Measurements from ENCODE around the gene ADGRG6.

ADGRG6 gene

GRCh38 chr6:142376800-142377496 lies 75.1 kb downstream of the ADGRG6 start:
- no peak for DNase-seq (ENCODE audit: low read depth)

DNA sequence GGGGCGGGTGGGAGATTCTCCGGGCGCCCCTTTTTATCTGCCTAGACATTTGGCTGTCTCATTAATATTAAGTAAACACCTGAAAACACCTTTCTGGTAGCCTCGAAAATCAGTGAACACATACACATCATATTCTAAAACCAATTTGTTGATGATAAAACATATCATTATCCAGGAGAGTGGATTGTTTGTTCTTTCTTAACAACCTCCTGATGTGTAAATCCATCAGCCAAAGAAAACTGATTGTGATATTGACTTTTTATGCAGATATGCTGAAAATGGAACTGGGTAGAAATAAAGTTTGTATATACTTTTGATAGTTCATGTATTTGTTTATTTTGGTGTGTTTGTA lies 75.7 kb downstream of the ADGRG6 start:
- DNase-seq (ENCODE audit: low read depth): no peak

DNA sequence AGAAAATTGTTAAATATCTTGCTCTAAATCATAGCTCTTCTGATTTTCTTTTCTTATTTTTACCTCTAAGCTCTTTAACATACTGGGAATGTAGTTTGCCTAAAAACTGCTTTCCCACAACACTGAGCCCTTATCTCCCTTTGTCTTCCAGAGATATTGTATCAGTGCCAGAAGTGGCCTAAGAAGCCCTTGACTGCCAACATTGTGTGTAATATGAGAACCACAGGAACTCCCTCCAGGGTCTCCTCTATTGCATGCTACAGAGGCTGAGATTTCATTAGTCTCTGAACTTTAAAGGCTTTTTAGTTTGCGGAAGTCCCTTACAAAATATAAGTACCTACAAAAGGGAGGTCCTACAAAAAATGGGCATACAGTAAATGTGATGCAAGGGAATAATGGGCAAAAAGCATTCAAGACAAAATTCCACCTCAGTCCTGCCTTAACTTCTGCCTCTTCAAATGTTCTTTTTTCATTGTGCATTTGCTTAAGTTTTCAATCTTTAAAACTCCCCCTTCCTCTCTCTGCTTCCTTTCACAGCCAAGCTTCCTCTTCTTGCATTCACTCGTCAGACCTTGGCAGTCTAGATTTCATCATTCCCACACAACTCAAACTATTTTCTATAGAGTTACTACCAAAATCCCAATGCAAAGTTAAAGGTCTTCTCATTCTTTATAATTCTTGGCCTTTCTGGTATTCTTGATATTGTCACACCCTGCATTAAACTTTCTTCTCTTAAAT lies 76.5 kb downstream of the ADGRG6 start:
- no peak for DNase-seq (ENCODE audit: low read depth)

DNA sequence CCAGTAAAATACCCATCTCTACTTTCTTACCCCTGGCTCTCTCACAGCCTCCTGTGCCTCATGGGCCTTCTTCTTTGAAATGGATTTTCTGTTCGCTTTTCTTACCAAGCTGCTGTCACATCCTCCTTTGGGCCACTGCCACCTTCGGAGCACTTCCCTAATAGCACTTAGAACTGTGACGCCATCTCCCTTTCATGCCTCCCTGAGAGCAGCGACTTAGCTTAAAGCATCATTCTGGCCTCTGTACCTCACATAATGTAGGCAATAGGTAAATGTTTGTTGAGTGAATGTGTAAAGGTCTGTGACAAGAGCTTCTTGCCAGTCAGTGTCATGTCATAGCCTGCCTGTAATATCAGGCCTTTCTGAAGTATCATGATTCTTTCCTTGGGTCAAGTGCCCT lies 78.8 kb downstream of the ADGRG6 start:
- no peak for DNase-seq (ENCODE audit: low read depth)

DNA sequence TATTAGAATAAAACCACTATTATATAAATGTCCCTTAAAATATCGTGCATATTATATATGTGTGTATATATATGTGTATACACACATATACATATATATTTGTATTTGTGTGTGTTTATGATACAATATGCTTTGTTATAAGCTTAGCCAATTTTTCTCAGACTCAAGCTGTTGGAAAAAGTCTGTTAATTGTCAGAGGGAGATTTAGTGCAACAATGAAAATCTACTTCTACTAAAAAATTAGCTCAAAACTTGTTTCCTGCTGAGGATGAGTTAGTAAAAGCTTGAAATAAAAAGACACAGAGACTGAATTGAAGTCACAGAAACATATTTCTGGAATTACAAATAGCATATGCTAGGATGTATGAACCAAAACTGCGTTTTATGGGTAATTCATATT lies 79.4 kb downstream of the ADGRG6 start:
- DNase-seq (ENCODE audit: low read depth): no peak

DNA sequence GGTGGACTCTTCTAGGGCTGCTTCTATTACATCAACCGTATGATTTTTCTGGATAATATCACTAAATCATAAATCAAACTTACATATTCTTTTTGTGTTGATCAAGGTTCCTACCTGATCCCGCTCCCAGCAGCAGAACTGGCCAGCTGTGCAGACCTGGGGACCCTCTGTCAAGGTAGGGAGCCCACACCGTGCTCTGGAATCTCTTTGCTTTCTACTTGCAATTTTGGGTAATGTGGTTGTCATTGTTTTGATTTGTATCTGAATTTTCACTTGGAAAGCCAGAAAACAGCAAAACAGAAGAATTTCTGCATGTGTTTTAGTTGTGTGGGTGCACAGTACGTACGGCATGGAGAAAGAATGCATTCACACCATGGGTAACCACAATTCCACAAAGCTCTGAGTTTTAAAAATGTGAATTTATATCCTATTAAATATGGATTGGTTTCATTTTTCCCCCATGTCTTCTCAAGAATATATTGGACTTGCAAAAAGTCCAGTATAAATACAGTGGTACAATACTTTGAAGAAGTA lies 80.1 kb downstream of the ADGRG6 start:
- no peak for DNase-seq (ENCODE audit: low read depth)

DNA sequence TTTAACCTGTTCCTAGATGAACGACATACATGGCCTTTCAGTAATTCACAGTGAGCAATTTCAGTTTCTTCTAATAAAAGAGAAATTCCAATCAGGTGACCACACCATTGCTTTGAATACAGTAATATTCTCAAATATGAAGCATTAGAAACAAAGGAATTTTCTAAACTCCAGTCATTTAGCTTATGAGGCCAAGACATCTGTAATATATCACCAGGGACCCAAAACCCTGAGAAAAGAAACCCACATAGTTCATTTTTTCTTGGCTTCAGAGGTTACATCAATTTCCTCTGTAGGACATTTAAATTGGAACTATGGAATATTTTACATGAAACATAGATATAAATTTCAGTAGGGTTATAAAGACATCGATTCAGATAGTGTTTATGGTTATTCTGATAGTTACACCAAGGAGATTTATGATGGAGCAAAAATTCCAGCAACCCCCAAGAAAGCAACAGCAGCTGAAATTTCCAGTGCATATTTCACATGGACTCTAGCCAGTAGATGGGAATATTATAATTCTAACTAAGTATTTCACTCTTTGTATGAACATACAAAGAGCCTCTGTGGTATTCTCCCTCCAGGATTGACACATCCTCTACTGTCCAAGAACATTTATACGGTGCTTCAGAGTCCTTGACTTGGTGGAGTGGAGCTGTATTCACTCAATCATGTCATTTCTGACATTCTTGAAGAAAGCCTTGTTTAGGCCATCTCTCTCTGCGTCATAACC lies 82.9 kb downstream of the ADGRG6 start:
- no peak for DNase-seq (ENCODE audit: low read depth)

- DNase-seq (ENCODE audit: low read depth): no peak
These were observed 83.5 kb downstream of the ADGRG6 start for GRCh38 chr6:142385352-142385751.

- no peak for DNase-seq (ENCODE audit: low read depth)
These were observed 84.8 kb downstream of the ADGRG6 start for GRCh38 chr6:142386657-142387056.

- no peak for DNase-seq (ENCODE audit: low read depth)
These were observed 86.4 kb downstream of the ADGRG6 start for GRCh38 chr6:142387997-142388815.

- DNase-seq (ENCODE audit: low read depth): no peak
These were observed 93.5 kb downstream of the ADGRG6 start for GRCh38 chr6:142395266-142395665.

DNA sequence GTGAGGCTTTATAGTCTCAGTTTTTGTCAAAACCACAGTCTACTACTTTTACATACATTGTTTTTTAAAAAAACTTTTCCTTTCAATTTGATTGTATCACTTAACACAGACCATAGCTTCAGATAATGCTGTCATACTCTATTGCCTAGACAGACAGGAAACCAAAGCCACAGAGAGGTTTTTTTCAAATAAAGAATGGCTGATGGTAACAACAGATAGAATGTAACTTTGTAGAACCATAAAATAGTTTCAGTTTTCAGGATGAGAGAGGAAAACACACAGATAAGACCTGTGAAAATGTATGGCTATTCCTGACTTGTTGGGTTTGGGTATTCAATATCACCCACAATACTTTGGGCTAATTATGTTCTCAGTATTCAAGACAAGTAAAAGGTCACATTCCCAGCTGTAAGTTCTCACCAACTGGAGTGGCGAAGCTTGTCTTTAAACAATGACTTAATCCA lies 94.0 kb downstream of the ADGRG6 start:
- DNase-seq (ENCODE audit: low read depth): no peak

- no peak for DNase-seq (ENCODE audit: low read depth)
These were observed 96.5 kb downstream of the ADGRG6 start for GRCh38 chr6:142398353-142398752.

GRCh38 chr6:142399739-142400138 lies 97.9 kb downstream of the ADGRG6 start:
- DNase-seq (ENCODE audit: low read depth): no peak

DNA sequence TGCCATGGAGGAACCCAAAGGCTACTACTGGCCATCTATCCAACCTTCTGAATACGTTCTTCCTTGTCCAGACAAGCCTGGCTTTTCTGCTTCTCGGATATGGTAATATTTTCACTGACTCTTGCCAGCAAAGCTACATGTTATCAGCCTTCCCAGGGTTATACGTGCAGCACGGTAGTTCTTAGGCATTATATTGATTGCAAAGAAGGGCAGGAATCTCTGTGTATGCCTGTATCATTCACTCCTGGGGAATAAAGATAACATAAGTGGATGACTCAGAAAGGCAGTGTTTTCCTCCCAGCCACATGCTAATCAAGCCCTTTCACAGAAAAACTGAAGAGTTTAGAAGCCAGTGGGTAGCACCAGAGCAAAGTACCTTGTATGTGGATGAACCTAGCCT lies 98.7 kb downstream of the ADGRG6 start:
- DNase-seq (ENCODE audit: low read depth): peak; percentile 68

GRCh38 chr6:142401838-142402237 lies 100.0 kb downstream of the ADGRG6 start:
- no peak for DNase-seq (ENCODE audit: low read depth)

- DNase-seq (ENCODE audit: low read depth): no peak
These were observed 102.9 kb downstream of the ADGRG6 start for GRCh38 chr6:142404751-142405150.

GRCh38 chr6:142406131-142406530 lies 104.3 kb downstream of the ADGRG6 start:
- DNase-seq (ENCODE audit: low read depth): no peak

DNA sequence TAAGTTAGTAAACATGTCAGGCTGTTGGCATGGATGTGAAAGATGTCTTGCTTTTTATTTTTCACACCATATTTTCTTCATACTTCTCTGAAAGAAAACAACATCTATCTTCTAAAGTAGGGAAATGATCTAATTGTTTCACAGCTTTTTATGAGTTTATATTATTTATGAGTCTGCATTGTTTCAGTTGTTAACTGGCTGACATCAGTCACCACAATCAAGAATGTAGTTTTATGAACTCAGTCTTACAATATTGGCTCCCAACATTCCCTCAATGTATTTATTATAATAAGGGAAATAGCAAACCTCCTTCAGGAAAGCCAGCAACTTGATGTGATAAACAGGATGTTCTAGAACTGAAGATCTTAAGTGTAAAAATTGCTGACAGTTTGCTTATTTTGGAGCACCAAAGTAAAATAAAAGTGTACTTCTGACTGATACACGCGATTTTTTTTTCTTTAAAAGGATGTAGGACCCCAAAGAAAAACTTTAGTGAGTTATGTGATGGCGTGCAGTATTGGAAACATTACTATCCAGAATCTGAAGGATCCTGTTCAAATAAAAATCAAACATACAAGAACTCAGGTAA lies 106.0 kb downstream of the ADGRG6 start:
- no peak for DNase-seq (ENCODE audit: low read depth)

- no peak for DNase-seq (ENCODE audit: low read depth)
These were observed 106.6 kb downstream of the ADGRG6 start for GRCh38 chr6:142408409-142408808.

- no peak for DNase-seq (ENCODE audit: low read depth)
These were observed 108.0 kb downstream of the ADGRG6 start for GRCh38 chr6:142409794-142410193.

- DNase-seq (ENCODE audit: low read depth): no peak
These were observed 109.3 kb downstream of the ADGRG6 start for GRCh38 chr6:142411145-142411544.
